ENCODE data around the gene MTOR. TPM values are rescaled to one million over a fixed set of nuclear protein-coding genes. Genes with fewer than 3 reads are reported as not detected.

Gene MTOR
- total RNA-seq, 1 experiment from 2014 or later, result 48.0 TPM

- Histone ChIP-seq H3K9me2 (replicated peaks; ENCODE audit: low read length) (no peaks in the 10 kb centered on the region), H3K4me3 (ENCODE audit: low read length) (no peak overlapping the region), H3K4me1 (ENCODE audit: insufficient read depth, low read length) (peaks cover 47% of the 10 kb centered on the region), H3F3A (ENCODE audit: low read length, unreplicated experiment) (peaks cover 10% of the 10 kb centered on the region), H3K27ac (ENCODE audit: low read length) (0 out of 2 replicates have a peak overlapping the region, but pooled peaks have one; percentile 14), H4K20me1 (ENCODE audit: low read length) (no peaks in the 10 kb centered on the region), H3K27me3 (ENCODE audit: low read length) (no peaks in the 10 kb centered on the region), H3K4me2 (ENCODE audit: low read length) (peak overlapping the region; percentile 15; the same call in 1 of the 2 replicates), H3K79me2 (ENCODE audit: low read length) (no peaks in the 10 kb centered on the region), H3K9ac (ENCODE audit: low read length) (no peak overlapping the region), H3K9me3 (ENCODE audit: low read length) (no peaks in the 10 kb centered on the region), H3K36me3 (ENCODE audit: low read depth, low read length) (peaks cover 33% of the 10 kb centered on the region), H2AFZ (ENCODE audit: low read length) (no peak overlapping the region)
- TF ChIP-seq, protein P1, sequence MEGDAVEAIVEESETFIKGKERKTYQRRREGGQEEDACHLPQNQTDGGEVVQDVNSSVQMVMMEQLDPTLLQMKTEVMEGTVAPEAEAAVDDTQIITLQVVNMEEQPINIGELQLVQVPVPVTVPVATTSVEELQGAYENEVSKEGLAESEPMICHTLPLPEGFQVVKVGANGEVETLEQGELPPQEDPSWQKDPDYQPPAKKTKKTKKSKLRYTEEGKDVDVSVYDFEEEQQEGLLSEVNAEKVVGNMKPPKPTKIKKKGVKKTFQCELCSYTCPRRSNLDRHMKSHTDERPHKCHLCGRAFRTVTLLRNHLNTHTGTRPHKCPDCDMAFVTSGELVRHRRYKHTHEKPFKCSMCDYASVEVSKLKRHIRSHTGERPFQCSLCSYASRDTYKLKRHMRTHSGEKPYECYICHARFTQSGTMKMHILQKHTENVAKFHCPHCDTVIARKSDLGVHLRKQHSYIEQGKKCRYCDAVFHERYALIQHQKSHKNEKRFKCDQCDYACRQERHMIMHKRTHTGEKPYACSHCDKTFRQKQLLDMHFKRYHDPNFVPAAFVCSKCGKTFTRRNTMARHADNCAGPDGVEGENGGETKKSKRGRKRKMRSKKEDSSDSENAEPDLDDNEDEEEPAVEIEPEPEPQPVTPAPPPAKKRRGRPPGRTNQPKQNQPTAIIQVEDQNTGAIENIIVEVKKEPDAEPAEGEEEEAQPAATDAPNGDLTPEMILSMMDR (conservative IDR thresholded peaks at IDR 0.05; ENCODE audit: low read depth, low read length), result no peak
- TF ChIP-seq EZH2 (IDR thresholded peaks at IDR 0.05; ENCODE audit: low read length, unreplicated experiment), result no peak
- TF ChIP-seq EZH2phosphoT487 (IDR thresholded peaks at IDR 0.05; ENCODE audit: borderline replicate concordance, low read length), result no peak
- DNase-seq (peak; percentile 35), ATAC-seq (peak; percentile 12)
- ChIA-PET CTCF (no interaction called here), POLR2A (ENCODE audit: unreplicated experiment) (no interaction called here)
- BruUV-seq (replicated peaks), result no TSS peak
- intact Hi-C loops (cut with micrococcal nuclease), result no loop called here
Observed at GRCh38 chr1:11151826-11152612, 110.3 kb downstream of the MTOR start.

DNA sequence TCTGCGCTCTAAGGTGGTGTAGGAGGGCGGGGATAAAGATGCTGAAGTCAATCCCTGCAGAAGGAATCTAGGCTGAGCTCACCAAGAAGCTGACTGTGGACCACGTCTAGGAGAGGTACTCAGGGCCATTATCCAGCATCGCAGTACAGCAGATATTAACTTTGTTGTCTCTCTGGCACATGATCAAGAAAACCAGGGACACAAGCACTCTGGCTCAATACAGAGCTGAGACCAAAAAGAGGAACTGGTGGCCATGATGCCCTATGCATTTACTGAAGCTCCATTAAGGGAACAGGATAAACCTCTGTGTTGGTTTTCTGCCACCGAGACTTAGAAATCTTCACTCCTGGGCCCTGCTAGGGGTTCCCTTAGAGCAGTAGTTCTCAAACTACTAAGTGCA is 111.2 kb downstream of the MTOR start:
- no peak overlapping the region for H2AFZ ChIP-seq (ENCODE audit: low read length)
- H3K27ac ChIP-seq (ENCODE audit: low read length), result no peak overlapping the region
- no peaks in the 10 kb centered on the region for H3K9me3 ChIP-seq (ENCODE audit: low read length)
- H3K9ac ChIP-seq (ENCODE audit: low read length), result no peak overlapping the region
- peaks cover 9% of the 10 kb centered on the region for H3F3A ChIP-seq (ENCODE audit: low read length, unreplicated experiment)
- no peak overlapping the region for H3K4me2 ChIP-seq (ENCODE audit: low read length)
- ChIA-PET POLR2A (ENCODE audit: unreplicated experiment) (no interaction called here), CTCF (no interaction called here)
- intact Hi-C loops (cut with micrococcal nuclease), result no loop called here
- no peak for TF ChIP-seq EZH2phosphoT487 (IDR thresholded peaks at IDR 0.05; ENCODE audit: borderline replicate concordance, low read length)
- TF ChIP-seq, protein P1 (conservative IDR thresholded peaks at IDR 0.05; ENCODE audit: low read depth, low read length), result no peak
- no peak for TF ChIP-seq EZH2 (IDR thresholded peaks at IDR 0.05; ENCODE audit: low read length, unreplicated experiment)
- no peak for DNase-seq
- no peaks in the 10 kb centered on the region for H4K20me1 ChIP-seq (ENCODE audit: low read length)
- peaks cover 47% of the 10 kb centered on the region for H3K4me1 ChIP-seq (ENCODE audit: insufficient read depth, low read length)
- H3K4me3 ChIP-seq (ENCODE audit: low read length), result no peak overlapping the region
- no peaks in the 10 kb centered on the region for H3K79me2 ChIP-seq (ENCODE audit: low read length)
- BruUV-seq (replicated peaks), result no TSS peak
- peaks cover 39% of the 10 kb centered on the region for H3K36me3 ChIP-seq (ENCODE audit: low read depth, low read length)
- no peaks in the 10 kb centered on the region for H3K9me2 ChIP-seq (replicated peaks; ENCODE audit: low read length)
- ATAC-seq, result no peak
- no peaks in the 10 kb centered on the region for H3K27me3 ChIP-seq (ENCODE audit: low read length)

DNA sequence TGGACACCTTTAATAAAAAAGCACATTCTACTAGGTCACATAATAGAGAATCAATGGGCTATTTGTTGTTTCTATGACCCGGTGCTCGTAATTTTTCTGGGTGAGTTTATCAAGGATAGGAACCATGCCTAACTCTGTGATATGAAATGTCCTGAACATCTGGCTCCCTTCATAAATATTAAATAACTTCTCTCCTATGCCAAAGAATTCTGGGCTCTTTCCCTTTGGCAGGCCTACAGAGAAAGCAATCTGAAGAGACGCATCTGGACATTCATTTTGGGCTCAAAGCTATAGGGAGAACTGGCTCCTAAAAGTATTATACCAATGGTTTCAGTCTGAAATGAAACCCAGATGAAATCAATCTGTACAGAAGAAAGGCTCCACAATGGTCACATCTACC is 112.0 kb downstream of the MTOR start:
- Histone ChIP-seq H3K9me3 (ENCODE audit: low read length) (no peaks in the 10 kb centered on the region), H3F3A (ENCODE audit: low read length, unreplicated experiment) (peaks cover 9% of the 10 kb centered on the region), H3K27ac (ENCODE audit: low read length) (no peak overlapping the region), H3K27me3 (ENCODE audit: low read length) (no peaks in the 10 kb centered on the region), H3K4me2 (ENCODE audit: low read length) (no peak overlapping the region), H4K20me1 (ENCODE audit: low read length) (no peaks in the 10 kb centered on the region), H3K9ac (ENCODE audit: low read length) (no peak overlapping the region), H3K36me3 (ENCODE audit: low read depth, low read length) (peaks cover 39% of the 10 kb centered on the region), H3K4me1 (ENCODE audit: insufficient read depth, low read length) (peaks cover 49% of the 10 kb centered on the region), H3K79me2 (ENCODE audit: low read length) (no peaks in the 10 kb centered on the region), H3K4me3 (ENCODE audit: low read length) (no peak overlapping the region), H2AFZ (ENCODE audit: low read length) (no peak overlapping the region), H3K9me2 (replicated peaks; ENCODE audit: low read length) (no peaks in the 10 kb centered on the region)
- POLR2A ChIA-PET (ENCODE audit: unreplicated experiment), result no interaction called here
- DNase-seq, result no peak
- intact Hi-C loops (cut with micrococcal nuclease), result no loop called here
- TF ChIP-seq EZH2phosphoT487 (IDR thresholded peaks at IDR 0.05; ENCODE audit: borderline replicate concordance, low read length), result no peak
- CTCF ChIA-PET, result no interaction called here
- no TSS peak for BruUV-seq (replicated peaks)
- no peak for ATAC-seq
